Measurements from ENCODE around the gene LAMTOR5.

LAMTOR5 gene

GRCh38 chr1:110370827-110371226, 36.7 kb downstream of the LAMTOR5 start:
- Histone ChIP-seq H3F3A (ENCODE audit: control insufficient read depth, insufficient read depth) (peaks cover 34% of the 10 kb centered on the region), H4K20me1 (ENCODE audit: control insufficient read depth, insufficient read depth, low read depth, low read length) (no peaks in the 10 kb centered on the region), H3K27me3 (ENCODE audit: control insufficient read depth, low read length) (no peaks in the 10 kb centered on the region), H3K79me2 (ENCODE audit: control insufficient read depth, low read length) (peaks cover 69% of the 10 kb centered on the region), H3K9me3 (ENCODE audit: control insufficient read depth, insufficient read depth, low read length) (no peaks in the 10 kb centered on the region), H3K27ac (ENCODE audit: low read depth, low read length) (no peak overlapping the region), H3K36me3 (ENCODE audit: control insufficient read depth, low read length) (peaks cover 82% of the 10 kb centered on the region), H3K4me1 (ENCODE audit: control insufficient read depth, low read length) (peaks cover 52% of the 10 kb centered on the region), H3K4me2 (ENCODE audit: low read length) (no peak overlapping the region), H3K9me2 (replicated peaks; ENCODE audit: control insufficient read depth, low read length) (no peaks in the 10 kb centered on the region), H3K4me3 (ENCODE audit: low read length) (no peak overlapping the region)
- no peak for TF ChIP-seq EZH2phosphoT487 (IDR thresholded peaks at IDR 0.05; ENCODE audit: borderline replicate concordance, low read length)
- TF ChIP-seq CTCF (IDR thresholded peaks at IDR 0.05; ENCODE audit: low read depth, low read length, poor library complexity, severe bottlenecking) = no peak

GRCh38 chr1:110364221-110364620, 43.3 kb downstream of the LAMTOR5 start:
- no peak overlapping the region for H3K4me3 ChIP-seq (ENCODE audit: low read length)
- no peaks in the 10 kb centered on the region for H3K9me2 ChIP-seq (replicated peaks; ENCODE audit: control insufficient read depth, low read length)
- no peak for TF ChIP-seq CTCF (IDR thresholded peaks at IDR 0.05; ENCODE audit: low read depth, low read length, poor library complexity, severe bottlenecking)
- no peak for TF ChIP-seq EZH2phosphoT487 (IDR thresholded peaks at IDR 0.05; ENCODE audit: borderline replicate concordance, low read length)
- H3K36me3 ChIP-seq (ENCODE audit: control insufficient read depth, low read length) = peaks cover 83% of the 10 kb centered on the region
- peaks cover 98% of the 10 kb centered on the region for H3K79me2 ChIP-seq (ENCODE audit: control insufficient read depth, low read length)
- no peaks in the 10 kb centered on the region for H3K9me3 ChIP-seq (ENCODE audit: control insufficient read depth, insufficient read depth, low read length)
- H3F3A ChIP-seq (ENCODE audit: control insufficient read depth, insufficient read depth) = no peaks in the 10 kb centered on the region; the same call in 1 of the 2 replicates
- peaks cover 6% of the 10 kb centered on the region; the same call in 1 of the 2 replicates for H4K20me1 ChIP-seq (ENCODE audit: control insufficient read depth, insufficient read depth, low read depth, low read length)
- H3K27ac ChIP-seq (ENCODE audit: low read depth, low read length) = no peak overlapping the region
- no peak overlapping the region for H3K4me2 ChIP-seq (ENCODE audit: low read length)
- H3K4me1 ChIP-seq (ENCODE audit: control insufficient read depth, low read length) = no peaks in the 10 kb centered on the region
- no peaks in the 10 kb centered on the region for H3K27me3 ChIP-seq (ENCODE audit: control insufficient read depth, low read length)

- H3K27me3 ChIP-seq (ENCODE audit: control insufficient read depth, low read length) = no peaks in the 10 kb centered on the region
- H3K4me2 ChIP-seq (ENCODE audit: low read length) = no peak overlapping the region
- no peaks in the 10 kb centered on the region for H3K9me2 ChIP-seq (replicated peaks; ENCODE audit: control insufficient read depth, low read length)
- H3F3A ChIP-seq (ENCODE audit: control insufficient read depth, insufficient read depth) = peaks cover 3% of the 10 kb centered on the region; the same call in 1 of the 2 replicates
- TF ChIP-seq CTCF (IDR thresholded peaks at IDR 0.05; ENCODE audit: low read depth, low read length, poor library complexity, severe bottlenecking) (no peak), EZH2phosphoT487 (IDR thresholded peaks at IDR 0.05; ENCODE audit: borderline replicate concordance, low read length) (no peak)
- H3K4me1 ChIP-seq (ENCODE audit: control insufficient read depth, low read length) = peaks cover 11% of the 10 kb centered on the region
- H3K4me3 ChIP-seq (ENCODE audit: low read length) = no peak overlapping the region
- no peak overlapping the region for H3K27ac ChIP-seq (ENCODE audit: low read depth, low read length)
- peaks cover 6% of the 10 kb centered on the region; the same call in 1 of the 2 replicates for H4K20me1 ChIP-seq (ENCODE audit: control insufficient read depth, insufficient read depth, low read depth, low read length)
- H3K79me2 ChIP-seq (ENCODE audit: control insufficient read depth, low read length) = peaks cover 100% of the 10 kb centered on the region
- no peaks in the 10 kb centered on the region for H3K9me3 ChIP-seq (ENCODE audit: control insufficient read depth, insufficient read depth, low read length)
- H3K36me3 ChIP-seq (ENCODE audit: control insufficient read depth, low read length) = peaks cover 91% of the 10 kb centered on the region
Observed at GRCh38 chr1:110361856-110362255, 45.6 kb downstream of the LAMTOR5 start.

Measured in DOHH2 (cell line).